Stimulated activated CD4-positive, alpha-beta T cell treated with anti-CD3 and anti-CD28 coated beads, Interleukin-15, amount 100 ng/mL, for 24 hours (primary cell): ENCODE data around the gene PNCK.

Source experiments
- DNase-seq: peaks from one replicate; pipeline ENCODE4 v3.0.0-alpha.2; 2020

The PNCK gene

DNA sequence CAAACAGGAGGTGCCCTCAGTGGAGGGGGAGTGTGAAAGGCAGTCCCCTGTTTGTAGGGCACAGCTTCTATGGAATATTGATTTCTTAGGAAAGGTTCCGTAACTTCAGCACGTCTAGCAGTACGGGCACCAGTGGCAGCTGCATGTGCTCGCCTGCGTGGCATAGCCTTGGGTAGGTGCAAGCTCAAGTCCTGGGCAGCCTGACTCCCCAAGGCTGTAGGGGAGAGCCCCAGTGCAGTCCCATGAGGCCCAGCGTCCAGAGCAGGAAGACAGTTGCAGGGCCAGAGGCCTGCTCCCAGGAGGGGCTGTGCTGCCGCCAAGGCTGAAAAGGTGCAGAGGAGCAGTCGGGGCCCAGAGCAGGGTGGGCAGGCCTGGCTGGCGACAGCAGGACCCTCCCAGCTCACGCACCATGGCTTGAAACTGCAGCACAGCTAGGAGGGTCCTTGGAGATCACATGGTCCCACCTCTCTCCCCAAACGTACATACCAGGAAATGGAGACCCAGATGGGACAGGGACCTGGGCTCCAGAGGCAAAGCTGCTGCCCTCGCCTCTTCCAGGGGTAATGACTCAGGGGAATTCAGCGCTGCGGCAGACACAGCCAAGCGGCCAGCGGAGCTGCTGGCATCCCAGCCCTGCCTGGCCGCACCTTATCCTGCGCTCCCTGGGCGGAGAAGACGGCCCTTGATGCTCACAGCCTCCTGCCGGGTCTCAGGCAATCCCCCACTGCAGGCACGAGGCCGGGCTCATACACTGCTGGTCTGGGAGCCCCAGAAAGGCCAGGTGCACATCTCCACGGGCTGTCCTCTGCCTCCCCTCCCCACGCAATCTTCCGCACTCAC, 32.7 kb downstream of the PNCK start:
- no peak for DNase-seq

DNA sequence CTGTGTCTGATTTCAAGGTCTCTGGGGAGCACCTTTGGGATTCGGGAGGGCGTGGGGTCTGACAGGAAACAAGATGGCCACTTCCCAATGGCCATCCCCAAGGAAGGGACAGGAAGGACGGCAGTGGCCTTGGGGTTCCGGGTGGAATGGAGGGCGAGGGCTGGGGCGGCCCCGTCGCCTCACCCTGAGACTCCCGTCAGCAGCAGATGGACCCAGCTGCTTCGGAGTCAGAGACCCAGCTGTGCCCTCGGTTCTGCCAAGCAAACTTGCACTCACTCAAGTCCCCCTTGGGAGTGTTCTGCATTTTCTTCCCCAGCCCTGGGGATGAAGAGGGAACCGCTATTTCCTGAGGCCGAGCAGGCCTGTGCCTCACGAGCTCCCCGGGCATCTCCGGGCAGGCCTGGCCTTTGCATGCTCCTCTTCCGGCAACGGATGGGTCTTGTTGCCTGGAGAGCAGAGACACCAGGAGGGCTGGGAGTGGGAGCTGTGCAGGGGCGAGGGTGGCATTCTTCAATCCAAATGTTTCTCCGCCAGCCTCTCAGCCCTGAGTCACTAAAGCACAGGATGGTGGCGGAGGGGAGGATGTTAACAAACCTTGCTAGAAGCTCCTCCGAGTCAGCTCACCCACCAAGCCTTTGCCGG, 33.4 kb downstream of the PNCK start:
- DNase-seq, result no peak

DNA sequence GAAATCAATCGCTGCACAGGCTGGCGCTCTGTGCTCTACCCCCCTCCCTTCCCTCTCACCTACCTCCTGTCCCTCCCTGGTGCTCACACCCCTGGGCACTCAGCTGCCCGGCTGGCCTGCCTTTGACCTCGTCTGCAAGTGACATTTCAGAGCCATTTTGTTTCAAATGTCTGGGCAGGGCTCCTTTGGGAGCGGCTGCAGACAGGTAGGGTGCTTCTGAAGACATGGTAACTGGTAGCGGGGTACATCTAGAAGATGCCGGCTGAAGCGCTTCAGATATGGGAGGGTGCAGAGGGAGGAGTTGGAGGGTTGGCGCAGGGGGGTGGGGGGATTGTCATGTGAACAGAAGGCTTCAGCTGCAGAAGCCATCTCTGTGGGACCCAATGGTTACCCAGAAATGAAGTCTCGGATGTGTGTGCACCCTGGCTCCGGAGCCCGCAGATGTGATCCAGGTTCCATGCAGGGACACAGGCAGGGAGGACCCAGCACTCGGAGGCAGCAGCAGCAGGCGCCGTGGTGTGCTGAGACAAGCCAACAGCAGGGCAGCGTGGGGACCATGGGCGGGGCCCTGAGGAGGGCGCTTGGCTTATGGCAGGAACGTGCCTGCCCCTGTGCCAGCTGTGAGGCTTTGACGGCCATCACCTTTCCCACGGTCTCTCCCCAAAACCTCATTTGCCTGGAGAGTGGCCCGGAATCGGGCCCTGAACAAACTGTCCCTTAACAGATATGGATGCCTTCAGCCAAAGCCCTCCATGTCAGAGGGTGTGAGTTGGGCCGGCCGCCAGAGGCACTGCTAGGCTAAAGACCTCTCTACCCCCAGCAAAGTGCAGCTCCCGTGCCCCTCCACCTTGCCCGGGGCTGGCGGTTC, 34.2 kb downstream of the PNCK start:
- no peak for DNase-seq

DNA sequence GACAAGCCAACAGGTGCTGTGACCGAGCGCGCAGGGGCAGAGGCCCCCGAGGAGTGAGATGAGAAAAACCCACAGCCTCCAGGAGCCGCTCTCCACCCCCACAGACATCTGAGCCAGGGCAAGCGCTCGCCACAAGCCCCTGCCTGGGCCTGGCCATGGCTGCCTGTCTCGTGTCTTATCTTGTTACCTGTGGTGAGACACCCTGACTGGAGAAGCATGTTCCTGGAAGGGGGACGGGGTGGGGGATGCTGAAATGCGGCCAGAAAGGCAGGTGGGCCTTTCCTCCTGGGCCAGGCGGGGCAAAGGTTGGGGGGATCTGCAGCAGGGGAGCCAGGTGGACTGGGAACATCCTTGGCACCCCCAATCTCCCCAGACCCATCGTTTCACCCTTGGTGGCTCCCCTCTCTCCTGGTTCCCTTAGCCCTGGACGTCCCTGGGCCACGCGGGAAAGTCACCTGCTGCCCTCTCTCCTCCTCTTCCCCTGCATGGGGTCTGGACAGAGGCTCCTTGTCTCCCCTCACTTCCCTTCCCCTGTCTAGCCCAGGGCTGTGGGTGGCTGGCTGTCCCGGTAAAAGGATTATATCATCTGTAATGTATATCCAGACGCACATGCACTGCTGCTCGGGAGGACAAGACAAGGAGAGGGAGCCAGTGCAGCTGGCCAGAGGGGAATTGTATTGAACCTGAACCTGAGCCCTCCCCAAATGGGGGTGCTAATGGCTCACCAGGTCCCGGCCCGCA, 35.0 kb downstream of the PNCK start:
- no peak for DNase-seq

DNA sequence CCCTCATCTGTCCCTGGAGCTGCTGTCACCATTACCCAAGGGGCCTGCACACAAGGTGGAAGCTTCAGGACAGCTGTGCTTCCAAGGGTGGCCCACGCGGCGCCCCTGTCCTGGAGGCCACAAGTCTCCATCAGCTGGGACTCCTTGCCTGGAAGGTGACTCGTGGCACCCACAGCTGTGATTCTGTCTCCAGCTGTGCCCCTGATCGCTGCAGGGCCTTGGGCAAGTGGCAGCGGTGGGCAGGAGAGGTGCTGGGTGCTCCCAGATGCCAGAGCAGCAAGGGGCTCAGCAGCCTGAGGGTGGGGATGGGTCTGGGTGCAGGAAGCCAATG, 35.6 kb downstream of the PNCK start:
- no peak for DNase-seq

DNA sequence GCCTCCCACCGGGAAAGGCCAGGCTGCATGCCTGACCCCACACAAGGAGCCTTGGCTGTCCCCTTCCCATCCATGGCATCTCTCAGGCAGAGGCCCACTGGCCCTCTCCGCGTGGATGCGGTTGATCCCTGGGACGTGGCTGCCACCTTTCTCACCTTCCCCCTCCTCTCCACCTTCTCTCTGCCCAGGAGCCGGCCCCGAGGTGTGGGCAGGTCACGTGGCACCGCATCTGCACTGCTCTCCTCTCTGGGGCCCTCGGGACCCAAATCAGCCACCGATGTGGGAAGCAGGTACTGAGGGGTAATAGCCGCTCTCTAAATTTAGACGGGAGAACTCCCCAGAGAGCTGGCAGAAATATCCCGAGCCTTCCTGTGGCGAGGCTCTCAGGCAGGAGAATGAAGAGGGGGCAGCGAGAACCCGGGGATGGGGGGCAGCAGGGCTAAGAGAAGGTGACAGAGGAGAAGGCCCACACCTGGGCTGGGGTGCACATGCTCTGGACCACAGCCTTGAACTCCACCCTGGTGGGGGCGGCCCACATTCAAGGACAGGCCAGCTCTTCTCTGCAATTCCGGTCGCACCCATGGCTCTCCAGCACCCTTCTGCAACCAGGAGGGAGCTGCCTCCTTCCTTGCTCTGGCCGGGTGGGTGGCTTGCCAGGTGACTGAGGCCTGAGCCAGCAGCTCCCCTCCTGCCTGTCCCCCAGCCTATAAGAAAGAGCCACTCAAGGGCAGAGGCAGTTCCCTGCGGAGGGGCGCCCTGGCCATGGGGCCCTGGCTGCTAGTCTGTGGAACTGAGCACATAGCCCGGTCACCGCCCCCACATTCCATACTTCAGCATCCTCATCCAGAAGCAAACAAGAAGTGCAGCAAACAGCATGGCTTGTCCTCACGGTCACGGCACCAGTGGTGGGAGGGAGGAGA, 36.2 kb downstream of the PNCK start:
- no peak for DNase-seq

GRCh38 chrX:153636716-153637115, 36.9 kb downstream of the PNCK start:
- no peak for DNase-seq

- DNase-seq, result peak; percentile 41
Observed at GRCh38 chrX:153635788-153636668, 37.6 kb downstream of the PNCK start.

DNA sequence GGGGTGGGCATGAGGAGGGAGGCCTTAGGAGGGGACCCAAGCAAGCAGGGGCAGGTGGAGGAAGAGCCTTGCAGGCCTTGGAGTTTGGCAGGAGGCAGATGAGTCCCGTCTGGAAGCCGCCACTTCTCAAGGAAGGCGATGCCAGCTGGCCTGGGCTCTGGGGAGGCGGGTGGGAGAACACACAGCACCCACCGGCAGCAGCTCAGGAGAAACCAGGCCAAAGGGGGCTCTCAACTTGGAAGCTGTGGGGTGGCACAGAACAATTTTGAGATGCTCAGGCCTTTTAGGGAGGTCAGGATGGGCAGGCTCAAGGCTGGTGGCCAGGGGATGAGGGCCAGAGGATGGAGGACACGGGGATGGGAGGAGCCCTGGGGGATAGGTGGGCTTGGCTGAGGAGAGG, 38.2 kb downstream of the PNCK start:
- no peak for DNase-seq

DNA sequence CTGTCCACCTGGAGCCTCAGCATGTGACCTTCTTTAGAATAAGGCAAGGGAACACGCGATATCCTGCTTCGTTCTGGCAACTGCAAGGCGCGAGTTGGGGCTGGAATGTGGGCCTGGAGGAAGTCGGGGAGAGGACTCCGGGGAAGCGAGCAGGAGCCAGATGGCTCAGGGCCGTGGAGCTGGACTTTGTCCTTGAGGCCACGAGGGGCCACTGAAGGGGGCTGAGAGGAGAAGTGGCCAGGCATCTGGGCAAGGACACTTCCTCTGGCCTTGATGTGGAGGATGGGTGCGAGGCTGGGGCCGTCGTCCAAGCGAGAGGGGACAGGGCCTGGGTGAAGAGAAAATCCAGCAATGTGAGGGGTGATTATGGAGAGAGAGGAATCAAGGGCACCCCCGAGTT, 38.8 kb downstream of the PNCK start:
- DNase-seq, result no peak

DNA sequence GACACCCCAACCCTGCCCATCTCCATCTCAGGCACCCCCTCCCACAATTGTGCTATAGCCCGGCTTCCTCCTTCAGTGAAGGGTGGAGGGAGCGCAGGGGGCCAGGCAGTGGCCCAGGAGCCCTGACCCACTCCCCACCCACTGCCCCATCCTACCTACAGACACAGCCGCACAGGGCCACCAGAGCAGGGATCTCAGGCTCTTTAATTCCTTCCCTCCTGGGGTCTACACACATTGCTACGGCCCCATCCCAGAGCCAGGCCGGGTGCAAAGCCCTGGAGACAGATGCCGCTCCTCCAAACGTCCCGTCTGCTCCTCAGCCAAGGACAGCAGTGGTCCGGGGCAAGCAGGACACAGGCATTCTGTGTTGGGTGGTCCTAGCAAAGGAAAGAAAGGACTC, 39.4 kb downstream of the PNCK start:
- DNase-seq, result no peak

GRCh38 chrX:153633607-153634180, 39.9 kb downstream of the PNCK start:
- DNase-seq, result no peak

GRCh38 chrX:153633048-153633447, 40.6 kb downstream of the PNCK start:
- DNase-seq, result no peak

GRCh38 chrX:153632595-153632946, 41.0 kb downstream of the PNCK start:
- no peak for DNase-seq

- DNase-seq, result no peak
Observed at GRCh38 chrX:153631907-153632594, 41.6 kb downstream of the PNCK start.

- DNase-seq, result no peak
Observed at GRCh38 chrX:153631346-153631745, 42.3 kb downstream of the PNCK start.

- no peak for DNase-seq
Observed at GRCh38 chrX:153628665-153629064, 44.9 kb downstream of the PNCK start.

- no peak for DNase-seq
Observed at GRCh38 chrX:153628129-153628528, 45.5 kb downstream of the PNCK start.

DNA sequence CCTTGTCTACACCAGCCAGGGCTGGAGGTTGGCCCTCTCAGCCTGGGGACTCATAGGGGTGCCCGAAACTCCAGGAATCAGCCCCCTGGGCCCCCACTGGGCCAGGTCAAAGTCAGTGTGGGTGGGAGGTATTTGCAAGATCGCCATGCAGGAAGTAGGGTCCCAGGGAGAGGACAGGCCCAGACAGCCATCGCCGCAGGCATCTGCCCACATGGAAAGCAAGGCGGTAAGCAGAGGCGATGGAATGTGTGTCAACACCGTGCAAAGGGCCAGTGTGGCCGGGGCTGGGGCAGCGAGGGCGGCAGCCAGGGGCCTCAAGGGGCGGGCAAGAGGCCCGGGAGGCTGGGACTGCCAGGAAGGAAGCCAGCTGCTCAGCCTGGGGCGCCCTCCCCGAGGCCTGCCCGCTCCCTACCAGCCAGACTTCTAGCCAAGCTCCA, 45.9 kb downstream of the PNCK start:
- no peak for DNase-seq
